Right cardiac atrium (tissue), 5 donors: Measurements from ENCODE around the gene TACR1. TPM values are rescaled to one million over a fixed set of nuclear protein-coding genes. Genes with fewer than 3 reads are reported as not detected.
A peak's percentile ranks its signal among the peaks of the same experiment; 100 is the strongest.

Experiments used
- ATAC-seq, 2 donors: fragments of 200-7000 bp; cut with Tn5 transposase; one replicate each; pipeline versions ENCODE4 v1.8.0 to v1.9.1; 2020; ENCODE audit warnings: moderate library complexity in 2 of 2, mild to moderate bottlenecking in 1 of 2
- DNase-seq, 3 donors: peaks; one replicate each; pipeline ENCODE4 v3.0.0-alpha.2; 2020
- H3K27ac ChIP-seq: one replicate; pipeline ENCODE4 v1.5.1; 2013; ENCODE audit warnings: mild to moderate bottlenecking, low read length, control low read depth, moderate library complexity
- H3K27me3 ChIP-seq: one replicate; pipeline ENCODE4 v1.6.1; 2013; ENCODE audit not compliant: control insufficient read depth, insufficient read depth
- H3K4me1 ChIP-seq: one replicate; pipeline ENCODE4 v1.6.1; 2013; ENCODE audit warnings: low read length; ENCODE audit not compliant: control insufficient read depth, insufficient read depth
- H3K4me3 ChIP-seq: one replicate; pipeline ENCODE4 v1.5.1; 2013; ENCODE audit warnings: low read length, control low read depth
- H3K9me3 ChIP-seq: one replicate; pipeline ENCODE4 v1.6.1; 2013; ENCODE audit warnings: low read length; ENCODE audit not compliant: control insufficient read depth
- WGBS: extraction: QIAGEN DNeasy Blood & Tissue Kit; methylation state at CpG from one replicate; pipeline ENCODE4 v1.1.7; 2013; 5-methylcytosine and 5-hydroxymethylcytosine counted together
- intact Hi-C, 4 donors: fragments of 100-400 bp; cut with DNase I; formaldehyde crosslinking; loops; one replicate each; pipeline versions ENCODE4 v1.11.0 to v1.14.0; 2022 to 2023
- polyA plus RNA-seq: library from polyadenylated mRNA; stranded (reverse); fragments of 200-250 nt; gene quantifications from one replicate; pipeline ENCODE4 v1.2.3, GENCODE V29; 2013
- total RNA-seq, 4 donors: library from RNA; stranded (reverse); fragmentation: NEBNext Ultra II Directional; extraction: Animal tissue kit (Norgen Biotek cat#: 25700); gene quantifications; one replicate each; pipeline ENCODE4 v1.2.1, GENCODE V29; 2021
- donor health status: healthy with polysubstance abuse.
- donor health status: DM: no; HTN: yes; CAD: no.
- donor health status: DM: no; HTN: no; CAD: no.
- donor health status: DM: no; HTN: yes; CAD: no; lungs with severe emphysema.
- donor health status: DM: yes; HTN: yes; CAD: no.

TACR1 gene
- total and polyA plus RNA-seq, 5 donors: 0.07 to 0.21 (median 0.11) TPM; not detected in 2

- 97% methylated on average over 2 of the region's 2 CpGs for whole genome bisulfite sequencing
- intact Hi-C loops: no loop called here
- Histone ChIP-seq H3K4me1 (no peaks in the 10 kb centered on the region), H3K4me3 (no peak overlapping the region), H3K27ac (no peak overlapping the region), H3K9me3 (no peaks in the 10 kb centered on the region), H3K27me3 (no peaks in the 10 kb centered on the region)
- ATAC-seq (no peak), DNase-seq (no peak)
Measured at GRCh38 chr2:75047189-75047991, 151.9 kb downstream of the TACR1 start.

DNA sequence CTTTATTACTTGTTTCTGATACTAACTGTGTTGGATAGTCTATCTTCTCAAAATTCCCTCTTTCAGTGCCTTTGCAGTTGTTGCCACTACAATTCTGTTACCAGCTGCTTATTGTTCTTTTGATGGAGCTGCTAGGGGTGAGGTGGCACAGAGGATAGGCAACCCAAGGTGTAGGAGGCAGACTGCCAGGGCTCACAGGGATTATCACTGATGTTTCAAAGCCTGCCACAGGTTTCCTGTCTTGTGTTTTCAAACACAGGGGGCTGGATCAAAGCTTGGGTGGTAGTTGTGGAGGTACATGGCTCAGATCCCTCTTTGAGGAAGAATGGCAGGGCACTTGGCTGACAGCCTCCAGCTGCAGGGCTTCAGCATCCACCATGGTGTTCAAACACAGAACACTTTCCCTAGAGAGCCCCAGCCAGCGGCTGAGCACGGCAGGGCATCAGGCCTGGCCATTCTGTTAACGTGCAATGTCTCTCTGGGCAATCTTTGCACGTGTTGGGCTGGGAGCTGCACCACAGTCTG lies 153.7 kb downstream of the TACR1 start:
- H3K27ac ChIP-seq: no peak overlapping the region
- DNase-seq: no peak
- no peak for ATAC-seq
- no peaks in the 10 kb centered on the region for H3K9me3 ChIP-seq
- intact Hi-C loops: no loop called here
- no peaks in the 10 kb centered on the region for H3K27me3 ChIP-seq
- 87% methylated on average over 4 of the region's 4 CpGs for WGBS
- no peak overlapping the region for H3K4me3 ChIP-seq
- no peaks in the 10 kb centered on the region for H3K4me1 ChIP-seq

DNA sequence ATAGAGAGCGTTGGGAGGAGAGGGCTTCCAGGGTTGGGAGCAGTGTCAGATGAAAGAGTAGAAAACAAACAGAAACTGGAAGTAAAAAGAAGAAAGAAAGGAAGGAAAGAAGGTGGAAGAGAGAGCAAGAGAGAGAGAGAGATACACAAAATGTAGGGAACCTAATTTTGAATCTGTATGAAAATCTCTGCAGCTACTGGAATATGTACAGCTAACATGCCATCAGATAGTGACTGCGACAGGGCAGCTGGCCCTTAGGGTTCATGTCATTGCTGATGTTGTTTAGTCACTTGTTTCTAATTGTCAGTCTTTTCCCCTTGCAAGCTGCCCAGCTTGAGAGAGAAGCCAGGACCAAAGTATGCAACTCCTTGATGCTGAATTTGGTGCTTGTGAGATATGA lies 155.0 kb downstream of the TACR1 start:
- Histone ChIP-seq H3K4me1 (no peaks in the 10 kb centered on the region), H3K4me3 (no peak overlapping the region), H3K27ac (no peak overlapping the region), H3K27me3 (no peaks in the 10 kb centered on the region), H3K9me3 (no peaks in the 10 kb centered on the region)
- DNase-seq (no peak), ATAC-seq (no peak)
- 96% methylated on average over 2 of the region's 2 CpGs for WGBS
- intact Hi-C loops: no loop called here

DNA sequence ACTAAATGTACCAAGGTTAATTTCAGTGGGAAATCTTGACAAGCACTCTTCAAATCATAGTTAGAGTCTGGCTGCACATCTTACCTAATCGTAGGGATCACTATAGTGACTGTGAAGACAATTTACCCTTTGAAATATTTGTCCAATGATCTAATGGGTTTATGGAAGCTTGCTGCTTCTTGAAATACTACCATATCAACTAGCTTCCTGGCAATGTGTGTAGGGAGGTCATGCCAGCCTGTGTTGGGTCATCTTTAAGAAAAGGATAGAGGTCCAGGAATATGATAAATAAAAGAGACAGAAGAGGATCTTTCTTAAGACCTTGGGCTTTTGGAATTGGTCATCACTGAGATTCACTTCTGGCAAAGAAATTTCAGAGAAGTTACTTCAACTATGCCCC lies 156.5 kb downstream of the TACR1 start:
- ATAC-seq (no peak), DNase-seq (no peak)
- 71% methylated on average over 1 of the region's 1 CpG for WGBS
- no peak overlapping the region for H3K27ac ChIP-seq
- no peaks in the 10 kb centered on the region for H3K27me3 ChIP-seq
- H3K4me1 ChIP-seq: no peaks in the 10 kb centered on the region
- H3K4me3 ChIP-seq: no peak overlapping the region
- intact Hi-C loops: no loop called here
- H3K9me3 ChIP-seq: no peaks in the 10 kb centered on the region

GRCh38 chr2:75041731-75042600 lies 157.4 kb downstream of the TACR1 start:
- WGBS: 70% methylated on average over 7 of the region's 7 CpGs
- H3K9me3 ChIP-seq: no peaks in the 10 kb centered on the region
- H3K4me3 ChIP-seq: no peak overlapping the region
- H3K4me1 ChIP-seq: no peaks in the 10 kb centered on the region
- ATAC-seq (peak; percentile 63 to 80), DNase-seq (no peak)
- no peaks in the 10 kb centered on the region for H3K27me3 ChIP-seq
- H3K27ac ChIP-seq: peak overlapping the region; percentile 37
- intact Hi-C loops: no loop called here

- H3K27ac ChIP-seq: no peak overlapping the region
- H3K4me1 ChIP-seq: no peaks in the 10 kb centered on the region
- ATAC-seq: no peak
- intact Hi-C loops: no loop called here
- no peaks in the 10 kb centered on the region for H3K9me3 ChIP-seq
- DNase-seq: no peak
- no peak overlapping the region for H3K4me3 ChIP-seq
- 78% methylated on average over 2 of the region's 2 CpGs for WGBS
- no peaks in the 10 kb centered on the region for H3K27me3 ChIP-seq
Measured at GRCh38 chr2:75041226-75041625, 158.1 kb downstream of the TACR1 start.

GRCh38 chr2:75035444-75036353 lies 163.6 kb downstream of the TACR1 start:
- ATAC-seq: peak; percentile 77 to 81
- Histone ChIP-seq H3K27ac (peak overlapping the region; percentile 72), H3K4me1 (peaks cover 2% of the 10 kb centered on the region), H3K9me3 (no peaks in the 10 kb centered on the region), H3K27me3 (no peaks in the 10 kb centered on the region), H3K4me3 (no peak overlapping the region)
- no peak for DNase-seq
- intact Hi-C loops: no loop called here
- 49% methylated on average over 3 of the region's 3 CpGs for WGBS

GRCh38 chr2:75033516-75033915 lies 165.8 kb downstream of the TACR1 start:
- Histone ChIP-seq H3K4me1 (peaks cover 2% of the 10 kb centered on the region), H3K4me3 (no peak overlapping the region), H3K27me3 (no peaks in the 10 kb centered on the region), H3K9me3 (no peaks in the 10 kb centered on the region), H3K27ac (no peak overlapping the region)
- intact Hi-C loops: no loop called here
- 78% methylated on average over 2 of the region's 2 CpGs for WGBS
- DNase-seq: no peak
- no peak for ATAC-seq

GRCh38 chr2:75031906-75032803 lies 167.2 kb downstream of the TACR1 start:
- ATAC-seq: no peak
- WGBS: 90% methylated on average over 5 of the region's 5 CpGs
- no peak overlapping the region for H3K27ac ChIP-seq
- H3K4me3 ChIP-seq: no peak overlapping the region
- intact Hi-C loops: no loop called here
- no peaks in the 10 kb centered on the region for H3K9me3 ChIP-seq
- peaks cover 2% of the 10 kb centered on the region for H3K4me1 ChIP-seq
- no peaks in the 10 kb centered on the region for H3K27me3 ChIP-seq
- DNase-seq: no peak

DNA sequence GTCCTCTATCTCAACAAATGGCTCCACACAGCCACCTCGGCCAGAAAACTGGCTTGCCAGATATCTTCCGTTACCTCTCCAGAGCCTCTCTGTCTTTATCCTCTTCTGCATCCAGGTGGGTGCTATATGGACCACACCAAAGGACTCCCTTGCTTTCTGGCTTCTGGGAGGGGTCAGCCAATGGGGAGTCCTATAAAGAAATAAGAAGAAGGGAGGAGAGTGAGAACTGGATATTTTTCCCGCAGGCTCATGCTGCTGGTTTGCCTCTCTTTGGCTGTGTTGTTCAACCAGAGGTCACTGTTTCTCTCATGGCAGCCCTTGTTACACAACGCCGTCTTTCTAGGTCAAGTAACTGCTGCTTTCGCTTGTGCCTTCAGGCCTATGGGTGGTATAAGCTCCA lies 168.1 kb downstream of the TACR1 start:
- Histone ChIP-seq H3K27ac (no peak overlapping the region), H3K27me3 (no peaks in the 10 kb centered on the region), H3K4me1 (peaks cover 2% of the 10 kb centered on the region), H3K9me3 (no peaks in the 10 kb centered on the region), H3K4me3 (no peak overlapping the region)
- WGBS: 85% methylated on average over 6 of the region's 6 CpGs
- intact Hi-C loops: no loop called here
- ATAC-seq: no peak
- DNase-seq: no peak
